ENCODE data around the gene XYLT1. TPM values are rescaled to one million over a fixed set of nuclear protein-coding genes. Genes with fewer than 3 reads are reported as not detected.

Gene XYLT1
- polyA plus RNA-seq, 1 donor (not counting 4 experiments of a cell fraction or from before 2014, with no cell fraction given) = 4.4 TPM

GRCh38 chr16:17302214-17302613, 168.5 kb downstream of the XYLT1 start:
- Histone ChIP-seq H3K9ac (ENCODE audit: control insufficient read depth, extremely low read depth, insufficient read depth, low read length) (no peak overlapping the region), H3K9me1 (ENCODE audit: control insufficient read depth, extremely low read depth, insufficient read depth, low read length) (peaks cover 7% of the 10 kb centered on the region), H3K27me3 (ENCODE audit: control insufficient read depth, extremely low read depth, insufficient read depth, low read length) (no peaks in the 10 kb centered on the region), H3K79me2 (ENCODE audit: control insufficient read depth, insufficient read depth, low read length) (no peaks in the 10 kb centered on the region), H3K27ac (ENCODE audit: control insufficient read depth, insufficient read depth, low read length) (no peak overlapping the region), H2AFZ (ENCODE audit: control insufficient read depth, low read length) (no peak overlapping the region), H3K4me2 (ENCODE audit: control insufficient read depth, extremely low read depth, insufficient read depth, low read depth, low read length) (no peak overlapping the region), H3K4me1 (ENCODE audit: control insufficient read depth, extremely low read depth, insufficient read depth, low read length) (peaks cover 22% of the 10 kb centered on the region), H3K4me3 (ENCODE audit: control insufficient read depth in 2 of 3, extremely low read depth in 1 of 3, insufficient read depth in 2 of 3, low read depth in 1 of 3, low read length in 3 of 3) (no peak overlapping the region), H4K20me1 (ENCODE audit: control insufficient read depth, extremely low read depth, insufficient read depth, low read length) (peaks cover 6% of the 10 kb centered on the region), H3K36me3 (ENCODE audit: control insufficient read depth in 2 of 2, extremely low read depth in 1 of 2, insufficient read depth in 2 of 2, low read length in 2 of 2) (peaks cover 0 to 4% of the 10 kb centered on the region in 2 experiments), H3K9me3 (ENCODE audit: control insufficient read depth, low read depth, low read length) (no peaks in the 10 kb centered on the region)
- TF ChIP-seq CTCF (optimal IDR thresholded peaks at IDR 0.05 in 1 of 3, IDR thresholded peaks at IDR 0.05 in 1 of 3, conservative IDR thresholded peaks at IDR 0.05 in 1 of 3; ENCODE audit: extremely low read depth in 1 of 3, insufficient read depth in 2 of 3, low read length in 3 of 3) (no peak), EZH2 (IDR thresholded peaks at IDR 0.05; ENCODE audit: low read length) (no peak)
- DNase-seq (ENCODE audit: low read depth, low spot score) (no peak), FAIRE-seq (no peak)
- dilution Hi-C loops (cut with MboI; ENCODE audit: extremely low pct_ligation_motif_present, low sequenced_read_pairs) = no loop called here

GRCh38 chr16:17301593-17302135, 169.1 kb downstream of the XYLT1 start:
- H3K9me1 ChIP-seq (ENCODE audit: control insufficient read depth, extremely low read depth, insufficient read depth, low read length) = peaks cover 7% of the 10 kb centered on the region
- H3K36me3 ChIP-seq (ENCODE audit: control insufficient read depth in 2 of 2, extremely low read depth in 1 of 2, insufficient read depth in 2 of 2, low read length in 2 of 2) = peaks cover 0 to 4% of the 10 kb centered on the region in 2 experiments
- H3K4me2 ChIP-seq (ENCODE audit: control insufficient read depth, extremely low read depth, insufficient read depth, low read depth, low read length) = no peak overlapping the region
- DNase-seq (ENCODE audit: low read depth, low spot score) = no peak
- H3K4me1 ChIP-seq (ENCODE audit: control insufficient read depth, extremely low read depth, insufficient read depth, low read length) = peaks cover 22% of the 10 kb centered on the region
- H3K9me3 ChIP-seq (ENCODE audit: control insufficient read depth, low read depth, low read length) = no peaks in the 10 kb centered on the region
- no peaks in the 10 kb centered on the region for H3K79me2 ChIP-seq (ENCODE audit: control insufficient read depth, insufficient read depth, low read length)
- FAIRE-seq = no peak
- no peak overlapping the region for H3K9ac ChIP-seq (ENCODE audit: control insufficient read depth, extremely low read depth, insufficient read depth, low read length)
- no peaks in the 10 kb centered on the region for H3K27me3 ChIP-seq (ENCODE audit: control insufficient read depth, extremely low read depth, insufficient read depth, low read length)
- no peak overlapping the region for H3K4me3 ChIP-seq (ENCODE audit: control insufficient read depth in 2 of 3, extremely low read depth in 1 of 3, insufficient read depth in 2 of 3, low read depth in 1 of 3, low read length in 3 of 3)
- dilution Hi-C loops (cut with MboI; ENCODE audit: extremely low pct_ligation_motif_present, low sequenced_read_pairs) = no loop called here
- TF ChIP-seq EZH2 (IDR thresholded peaks at IDR 0.05; ENCODE audit: low read length) (no peak), CTCF (optimal IDR thresholded peaks at IDR 0.05 in 1 of 3, IDR thresholded peaks at IDR 0.05 in 1 of 3, conservative IDR thresholded peaks at IDR 0.05 in 1 of 3; ENCODE audit: extremely low read depth in 1 of 3, insufficient read depth in 2 of 3, low read length in 3 of 3) (no peak)
- H3K27ac ChIP-seq (ENCODE audit: control insufficient read depth, insufficient read depth, low read length) = no peak overlapping the region
- H2AFZ ChIP-seq (ENCODE audit: control insufficient read depth, low read length) = no peak overlapping the region
- H4K20me1 ChIP-seq (ENCODE audit: control insufficient read depth, extremely low read depth, insufficient read depth, low read length) = peaks cover 6% of the 10 kb centered on the region
